ENCODE data around the gene MTF1.

- TF ChIP-seq CTCF (conservative IDR thresholded peaks at IDR 0.05) (no peak), ZFX (IDR thresholded peaks at IDR 0.05) (no peak)
Observed at GRCh38 chr1:37853157-37853556, 6.2 kb downstream of the MTF1 start.

All from C4-2B (cell line).